Fibroblast of skin of back (primary cell): ENCODE data around the gene S100A8.

Experiments used
- DNase-seq: peaks from one replicate; pipeline ENCODE4 v3.0.0-alpha.2; 2013

S100A8 gene

DNA sequence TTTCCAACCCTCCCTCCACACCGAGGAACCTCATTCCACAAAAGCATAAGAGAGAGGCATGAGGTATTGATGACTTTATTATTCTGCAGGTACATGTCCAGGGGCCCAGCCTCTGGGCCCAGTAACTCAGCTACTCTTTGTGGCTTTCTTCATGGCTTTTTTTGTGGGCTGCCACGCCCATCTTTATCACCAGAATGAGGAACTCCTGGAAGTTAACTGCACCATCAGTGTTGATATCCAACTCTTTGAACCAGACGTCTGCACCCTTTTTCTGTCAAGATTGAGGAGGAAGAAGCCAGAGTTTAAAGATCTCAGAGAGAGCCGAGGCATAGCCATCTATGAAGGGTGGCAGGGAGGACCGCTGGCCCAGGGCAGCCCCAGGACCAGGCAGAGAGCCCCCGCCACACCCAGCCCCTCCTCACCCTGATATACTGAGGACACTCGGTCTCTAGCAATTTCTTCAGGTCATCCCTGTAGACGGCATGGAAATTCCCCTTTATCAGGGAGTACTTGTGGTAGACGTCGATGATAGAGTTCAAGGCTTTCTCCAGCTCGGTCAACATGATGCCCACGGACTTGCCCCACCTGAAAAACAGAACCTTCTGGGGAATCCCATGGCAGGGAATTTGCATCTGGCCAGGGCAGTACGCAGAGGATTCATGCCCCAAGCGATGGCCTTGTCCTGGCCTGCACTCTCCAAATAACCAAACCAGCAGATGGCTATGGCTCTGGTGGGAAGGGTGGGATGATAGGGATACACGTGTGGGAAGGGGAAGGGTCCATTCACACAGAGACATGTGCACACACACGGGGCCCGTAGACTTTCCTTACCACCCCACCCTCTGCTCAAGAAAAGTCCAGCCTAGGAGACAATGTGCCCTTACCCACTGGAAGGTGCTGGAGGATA lies 647 bp downstream of the S100A8 start:
- DNase-seq = no peak

DNA sequence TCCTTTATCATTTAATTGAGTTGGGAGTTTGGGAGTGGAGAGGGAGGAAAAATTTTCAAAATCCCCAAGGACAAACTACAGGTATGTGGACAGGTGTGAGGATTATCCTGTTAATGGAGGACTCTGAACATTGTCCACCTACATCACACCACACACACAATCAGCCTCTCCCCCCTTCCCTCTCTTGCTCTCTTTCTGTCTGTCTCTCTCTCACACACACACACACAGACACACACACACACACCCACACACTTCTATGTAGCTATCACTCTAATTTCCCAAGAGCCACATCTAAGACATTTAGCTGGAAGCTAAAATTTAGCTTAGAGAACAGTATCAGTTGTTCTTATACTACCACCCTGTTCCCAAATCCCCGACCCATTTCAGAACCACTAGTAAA lies 1.5 kb downstream of the S100A8 start:
- no peak for DNase-seq

DNA sequence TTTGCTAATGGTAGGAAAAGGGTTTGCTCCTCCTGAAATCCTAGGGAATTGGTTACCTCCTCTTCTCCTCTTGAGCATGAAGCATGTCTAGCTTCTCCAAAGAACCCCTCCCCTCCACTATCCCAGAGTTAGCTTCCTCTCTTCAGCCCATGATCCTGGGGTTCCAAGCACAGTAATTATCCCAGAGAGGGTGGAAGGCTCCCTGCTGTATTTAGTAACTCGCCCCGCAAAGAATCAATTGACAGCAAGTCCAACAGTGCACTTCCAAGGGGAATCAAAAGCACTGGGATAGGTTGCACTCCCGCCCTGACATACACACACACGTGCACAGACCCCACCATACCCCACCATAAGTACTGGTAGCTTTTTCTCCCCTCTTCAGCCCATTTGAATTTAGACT lies 3.1 kb downstream of the S100A8 start:
- DNase-seq = no peak

DNA sequence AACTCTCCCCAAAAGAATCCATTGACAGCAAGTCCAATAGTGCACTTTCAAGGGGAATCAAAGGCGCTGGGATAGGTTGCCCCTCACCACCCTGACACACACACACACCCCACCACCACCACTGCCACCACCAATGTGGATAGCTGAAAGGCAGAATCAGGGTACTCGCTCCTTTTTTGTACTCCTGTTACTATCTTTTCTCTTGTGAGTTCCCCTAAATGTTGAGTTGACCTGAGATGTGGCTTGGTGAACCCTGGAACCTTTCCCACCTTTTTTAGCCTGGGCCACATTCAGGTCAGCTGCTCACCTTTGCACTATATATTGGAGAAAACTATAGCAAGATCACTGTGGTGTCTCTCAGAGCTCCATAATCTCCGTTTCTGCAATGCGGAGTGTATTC lies 3.9 kb downstream of the S100A8 start:
- DNase-seq = no peak

DNA sequence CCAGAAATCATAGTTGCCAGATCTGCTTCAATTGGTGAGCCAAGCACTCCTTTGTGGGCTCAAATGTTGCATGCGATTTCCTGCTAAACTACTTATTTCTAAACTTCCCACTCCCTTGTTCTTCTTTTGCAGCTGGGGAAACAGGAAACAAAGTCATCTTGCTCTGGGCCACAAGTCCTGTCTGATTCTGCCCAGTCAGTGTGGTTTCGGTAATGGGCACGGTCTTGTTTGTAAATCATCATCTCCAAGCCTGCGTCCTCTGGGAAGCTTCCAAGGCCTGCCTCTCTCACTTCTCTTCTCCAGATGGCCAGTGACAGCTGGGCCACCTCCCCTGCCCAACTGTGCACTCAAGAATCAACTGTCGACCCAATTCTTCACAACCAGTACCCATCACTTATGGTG lies 4.4 kb downstream of the S100A8 start:
- no peak for DNase-seq

DNA sequence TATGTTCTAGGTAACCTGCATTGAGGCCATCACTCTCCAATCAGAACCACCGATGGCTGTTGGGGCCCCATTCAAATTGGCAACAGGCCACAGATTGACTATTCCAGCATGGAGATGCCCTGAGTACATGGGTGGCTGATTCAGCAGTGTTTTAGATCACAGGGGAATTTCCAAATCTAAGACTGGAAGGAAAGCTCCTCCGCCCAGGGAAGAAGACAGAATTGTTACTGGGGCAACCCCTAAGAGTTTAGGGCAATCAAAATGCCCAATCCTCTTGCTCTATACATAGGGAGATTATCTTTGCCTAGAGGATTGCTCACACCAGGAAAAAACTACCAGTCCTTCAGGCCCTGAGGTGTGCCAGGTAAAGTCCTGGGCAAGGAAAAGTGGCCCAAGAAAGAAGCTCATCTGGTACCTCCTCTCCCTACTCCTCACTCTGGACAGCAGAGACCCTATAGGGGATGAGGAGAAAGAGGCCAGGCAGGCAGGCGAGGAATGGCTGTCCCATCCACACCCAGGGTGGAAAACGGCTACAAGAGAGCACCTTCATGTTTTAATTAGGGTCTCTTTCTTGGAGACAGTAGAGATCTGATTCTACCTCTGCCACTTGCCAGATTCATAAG lies 5.8 kb downstream of the S100A8 start:
- no peak for DNase-seq

DNA sequence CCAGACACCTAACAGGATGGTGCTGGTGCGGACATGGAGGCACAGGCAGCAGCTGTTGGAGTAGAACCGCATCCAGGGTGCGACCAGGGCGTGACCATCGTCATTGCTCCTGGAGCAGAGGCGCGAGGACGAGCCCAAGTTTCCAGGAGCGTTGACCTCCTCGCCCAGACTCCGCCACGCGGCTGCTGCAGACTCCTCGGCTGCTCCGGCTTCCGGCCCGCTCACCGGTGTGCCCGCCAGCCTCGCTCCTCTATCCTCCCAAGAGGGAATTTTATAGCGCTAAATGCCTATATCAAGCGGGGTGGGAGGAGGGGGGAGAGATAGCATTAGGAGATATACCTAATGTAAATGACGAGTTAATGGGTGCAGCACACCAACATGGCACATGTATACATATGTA lies 10.2 kb downstream of the S100A8 start:
- no peak for DNase-seq

DNA sequence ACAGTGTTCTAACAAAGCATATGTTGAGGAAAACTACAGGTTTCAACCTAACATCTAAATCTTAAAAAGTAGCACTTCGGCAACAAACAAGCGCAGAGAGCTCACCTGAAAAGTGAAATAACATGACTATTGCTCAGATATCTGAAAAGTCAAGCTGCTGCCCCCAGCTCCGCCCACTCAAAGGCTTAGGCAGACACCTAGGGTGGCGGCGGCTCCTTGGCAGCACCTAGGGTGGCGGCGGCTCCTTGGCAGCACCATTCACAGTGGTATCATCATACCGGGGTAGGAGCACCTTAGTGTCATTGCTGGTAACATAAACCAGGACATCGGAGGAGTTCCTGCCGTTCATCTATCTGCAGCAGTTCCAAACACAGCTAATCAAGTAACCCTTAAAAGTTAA lies 11.3 kb downstream of the S100A8 start:
- no peak for DNase-seq

DNA sequence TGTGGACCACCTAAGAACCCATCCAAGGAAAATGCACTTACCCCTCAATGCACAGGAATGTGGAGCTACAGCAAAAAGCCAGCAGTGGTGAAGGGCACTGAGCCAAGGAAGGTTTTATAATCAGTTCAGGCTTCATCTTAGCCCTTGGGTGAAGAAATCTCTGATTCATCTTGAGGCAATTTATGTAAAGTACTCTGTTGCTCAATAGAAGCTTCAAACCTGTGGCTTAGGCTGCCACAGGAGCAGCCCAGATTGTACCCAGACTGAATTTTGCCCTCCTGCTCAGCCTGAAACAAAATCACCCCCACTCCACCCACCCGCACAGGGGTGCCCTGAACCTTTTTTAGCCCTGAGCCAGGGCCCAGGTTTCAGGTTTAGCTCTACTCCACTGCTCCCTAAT lies 15.4 kb downstream of the S100A8 start, which contains the start of gene S100A12:
Gene S100A12, minus strand, starts transcription at position 111 of the 400 bp plus-strand sequence. CDS start 1,029 bp downstream, outside the sequence.
- no peak for DNase-seq

DNA sequence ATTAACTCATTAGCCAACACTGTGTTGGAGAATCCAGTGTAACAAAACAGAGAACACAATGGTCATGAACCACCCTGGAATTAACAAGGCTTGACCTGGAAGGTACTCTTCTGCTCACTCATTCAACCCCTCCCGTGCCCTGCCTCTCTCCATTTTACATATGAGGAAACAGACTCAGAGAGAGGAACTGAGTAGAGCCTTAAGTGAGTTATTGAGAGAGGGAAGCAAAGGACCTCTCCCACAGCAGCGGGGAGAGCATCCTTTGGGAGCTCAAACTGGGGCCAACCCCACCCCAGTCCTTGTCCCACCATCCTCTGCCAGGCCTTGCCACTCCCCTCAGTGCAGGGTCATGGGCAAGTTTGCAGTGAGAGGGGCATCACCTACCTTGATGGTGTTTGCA lies 16.8 kb downstream of the S100A8 start:
- DNase-seq = no peak

DNA sequence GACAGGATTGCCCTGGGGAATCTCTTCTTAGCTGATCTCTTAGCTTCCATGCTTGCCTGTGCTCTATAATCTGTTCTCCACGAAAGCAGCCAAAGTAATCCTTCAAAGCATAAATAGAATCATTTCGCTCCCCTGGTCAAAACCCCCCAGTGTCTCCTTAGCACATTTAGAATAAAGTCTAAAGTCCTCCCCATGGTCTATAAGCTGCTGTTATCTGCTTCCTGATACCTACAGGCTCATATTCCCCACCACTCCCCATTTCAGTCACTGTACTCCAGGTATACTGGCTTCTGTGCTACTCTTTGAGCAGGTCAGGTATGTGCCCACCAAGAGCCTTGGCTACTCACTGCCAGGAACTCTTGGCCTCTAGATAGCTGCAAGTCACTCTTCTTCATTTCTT lies 18.3 kb downstream of the S100A8 start:
- no peak for DNase-seq

DNA sequence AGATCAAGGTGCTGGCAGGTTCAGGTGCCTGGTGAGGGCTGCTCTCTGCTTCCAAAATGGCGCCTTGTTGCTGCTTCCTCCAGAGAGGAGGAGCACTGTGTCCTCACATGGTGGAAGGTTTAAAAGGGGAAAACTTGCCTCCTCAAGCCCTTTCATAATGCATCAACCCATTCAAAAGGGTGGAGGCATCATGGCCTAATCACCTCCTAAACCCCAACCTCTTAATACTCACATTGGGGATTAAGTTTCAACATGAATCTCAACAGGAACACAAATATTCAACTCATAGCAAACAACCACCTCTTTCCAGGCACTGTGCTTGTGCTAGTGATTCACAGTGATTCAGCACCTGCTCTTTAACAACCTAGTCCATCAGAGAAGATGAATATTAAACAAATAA lies 19.6 kb downstream of the S100A8 start:
- no peak for DNase-seq

DNA sequence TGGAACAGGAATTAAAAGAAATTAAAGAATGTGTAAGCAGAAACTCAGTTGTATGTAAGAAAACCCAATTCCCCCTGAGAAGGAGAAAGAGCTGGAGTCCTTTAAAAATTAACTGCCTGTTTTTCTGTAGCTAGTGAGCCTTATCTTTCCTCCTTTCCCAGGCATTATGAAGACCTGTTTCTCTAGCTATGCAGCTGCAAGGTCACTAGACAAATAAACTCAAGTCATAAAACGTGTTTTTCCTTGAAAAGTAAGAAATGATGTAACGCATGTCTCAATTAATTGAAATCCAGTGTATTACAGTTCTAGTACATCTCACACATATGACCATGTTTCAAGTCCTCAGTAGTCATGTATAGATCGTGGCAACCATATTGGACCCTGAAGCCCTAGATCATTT lies 20.7 kb downstream of the S100A8 start:
- no peak for DNase-seq

DNA sequence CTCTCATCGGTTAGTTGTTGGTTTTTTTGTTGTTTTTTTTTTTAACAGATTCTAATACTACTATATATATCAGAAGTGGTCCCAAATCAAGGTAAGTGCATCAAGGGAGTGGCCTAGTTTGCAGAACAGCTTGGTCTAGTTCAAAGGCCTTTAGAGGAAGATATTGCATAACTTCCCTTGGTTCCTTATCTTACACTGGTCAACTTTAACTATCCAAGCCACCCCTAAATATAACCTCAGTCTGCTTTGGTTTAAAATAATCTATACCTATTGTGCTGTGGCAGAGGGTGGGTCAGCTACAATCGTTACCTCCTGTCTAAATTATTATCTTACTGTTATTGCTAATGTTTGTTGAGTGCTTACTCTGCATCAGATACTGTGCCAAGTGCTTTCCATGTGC lies 22.4 kb downstream of the S100A8 start:
- no peak for DNase-seq

DNA sequence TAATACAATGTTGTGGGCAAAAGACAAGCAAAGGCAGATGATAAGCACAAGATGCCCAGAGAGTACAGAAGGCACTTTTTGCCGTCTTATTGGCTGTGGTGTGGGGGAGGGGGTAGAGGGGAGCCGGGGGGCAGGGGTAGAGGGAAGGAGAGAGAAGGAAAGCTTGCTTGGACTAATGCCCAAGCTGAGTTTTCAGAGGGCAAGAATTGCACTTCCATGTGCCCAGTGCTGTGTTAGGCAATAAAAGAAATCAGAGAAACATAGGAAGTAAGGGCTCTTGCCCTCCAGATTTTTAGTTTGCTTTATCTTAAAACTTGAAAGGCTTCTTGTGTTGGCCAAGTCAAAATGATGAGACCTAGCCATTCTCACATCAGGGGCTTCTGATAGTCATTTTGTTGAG lies 23.8 kb downstream of the S100A8 start:
- DNase-seq = no peak

DNA sequence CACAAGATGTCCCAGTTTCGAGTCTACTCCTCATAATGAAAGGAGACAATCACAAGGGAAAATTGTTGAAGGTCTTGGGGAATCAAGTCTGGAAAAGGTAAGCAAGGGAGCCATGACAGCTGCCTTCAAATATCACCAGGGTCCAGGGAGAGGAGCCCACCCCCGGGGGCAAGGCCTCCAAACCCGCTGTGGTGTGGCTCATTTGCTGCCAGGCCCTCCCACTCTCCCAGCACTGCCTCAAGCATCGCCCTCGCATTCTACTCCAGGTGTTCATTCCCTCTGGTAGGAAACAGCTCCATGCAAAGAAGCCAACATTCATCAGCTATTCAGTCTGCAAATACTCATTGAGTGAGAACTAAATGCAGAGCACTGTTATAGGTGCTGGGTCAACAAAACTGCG lies 24.6 kb downstream of the S100A8 start:
- no peak for DNase-seq

DNA sequence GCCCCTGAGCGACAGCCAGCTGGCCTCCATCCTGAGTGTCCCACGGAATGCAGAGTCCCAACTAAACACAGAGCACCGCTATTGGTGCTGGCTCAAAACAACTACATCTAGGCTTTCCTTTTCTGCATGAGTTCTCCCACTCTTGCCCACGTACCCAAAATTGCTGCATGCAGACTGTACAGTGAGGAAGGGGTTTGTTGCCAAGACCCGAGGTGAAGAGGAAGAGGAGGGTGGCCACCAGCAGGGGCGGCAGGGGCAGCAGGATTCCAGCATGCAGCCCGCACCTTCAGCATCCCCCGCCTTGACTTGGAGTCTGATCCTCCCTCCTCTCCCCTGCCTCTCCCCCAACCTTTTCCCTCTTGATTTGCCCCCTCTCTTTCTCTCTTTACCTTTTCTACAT lies 25.2 kb downstream of the S100A8 start:
- no peak for DNase-seq

DNA sequence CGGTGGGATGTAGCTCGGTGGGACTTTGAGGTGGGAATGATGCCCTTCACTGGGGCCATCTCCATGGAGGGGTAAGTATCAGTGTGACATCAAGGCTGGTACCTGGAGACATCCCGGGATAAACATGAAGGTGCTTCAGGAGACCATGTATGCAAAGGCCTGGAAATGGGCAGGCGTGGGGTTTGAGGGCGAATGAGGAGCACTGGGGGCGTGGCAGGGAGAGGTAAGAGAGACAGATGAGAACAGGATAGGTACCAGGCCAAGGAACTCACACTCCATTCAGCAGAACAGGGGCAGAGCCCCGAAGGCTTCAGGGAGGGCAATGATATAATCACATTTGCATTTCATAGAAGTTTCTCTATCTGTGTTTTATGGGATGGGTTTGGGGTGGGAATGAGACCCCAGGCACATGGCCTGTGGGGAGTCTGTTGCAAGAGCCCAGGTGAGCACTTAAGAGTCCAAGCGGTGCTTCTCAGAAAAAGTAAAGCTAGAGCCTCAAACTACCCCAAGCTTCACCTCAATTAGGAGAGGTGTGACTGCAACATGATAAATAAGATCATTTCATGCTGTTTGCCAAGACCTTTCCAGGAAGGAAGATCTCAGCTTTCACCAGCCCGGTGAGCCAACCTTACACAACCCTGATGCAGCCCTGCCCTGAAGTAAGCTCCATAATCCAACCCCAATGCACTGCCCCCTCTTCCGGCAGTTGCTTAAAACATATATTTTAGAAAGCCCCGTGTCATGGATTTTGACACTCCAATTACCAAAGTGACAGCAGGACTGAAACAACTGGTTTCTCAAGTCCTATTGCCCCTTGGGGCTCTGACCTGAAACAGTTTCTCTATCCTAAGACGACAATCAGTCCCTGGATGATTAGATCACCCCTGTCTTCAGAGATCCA lies 25.9 kb downstream of the S100A8 start:
- no peak for DNase-seq

DNA sequence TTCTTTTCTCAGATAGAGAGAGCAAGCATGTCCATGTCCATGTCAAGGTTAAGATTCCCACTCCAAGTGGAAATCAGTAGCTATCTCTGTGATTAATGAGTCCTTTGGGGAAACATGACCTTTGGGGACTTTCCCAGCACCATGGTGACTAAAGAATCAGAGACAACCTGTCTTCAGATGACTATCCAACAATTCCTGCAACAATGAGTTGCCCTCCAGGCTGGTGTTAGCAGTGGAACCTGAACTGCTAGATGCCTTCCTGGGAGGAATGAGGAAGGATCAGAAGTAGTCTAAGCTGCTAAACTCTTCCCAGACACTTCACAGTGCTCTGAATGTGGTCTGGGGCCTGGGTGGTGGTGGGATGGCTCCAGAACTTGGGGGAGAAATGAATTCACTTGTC lies 26.7 kb downstream of the S100A8 start:
- no peak for DNase-seq

DNA sequence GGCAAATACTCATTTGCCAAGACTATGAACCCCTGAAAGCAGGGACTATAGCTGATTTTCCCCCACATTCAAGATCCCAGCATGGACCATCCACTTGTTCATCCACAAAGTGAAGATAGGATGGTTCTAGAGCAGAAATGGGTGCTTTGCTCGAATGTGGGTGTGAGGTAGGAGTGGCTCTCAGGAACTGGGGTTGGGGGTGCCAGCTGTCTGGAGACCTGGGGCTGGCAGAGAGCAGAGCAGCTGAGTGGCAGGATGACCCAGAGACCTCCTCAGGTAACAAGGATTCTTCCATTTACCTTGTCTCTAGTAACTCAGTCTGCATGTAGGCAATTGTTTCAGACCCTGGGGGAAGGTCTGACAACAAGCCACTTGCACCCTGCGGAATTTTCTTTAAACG lies 27.2 kb downstream of the S100A8 start:
- no peak for DNase-seq

DNA sequence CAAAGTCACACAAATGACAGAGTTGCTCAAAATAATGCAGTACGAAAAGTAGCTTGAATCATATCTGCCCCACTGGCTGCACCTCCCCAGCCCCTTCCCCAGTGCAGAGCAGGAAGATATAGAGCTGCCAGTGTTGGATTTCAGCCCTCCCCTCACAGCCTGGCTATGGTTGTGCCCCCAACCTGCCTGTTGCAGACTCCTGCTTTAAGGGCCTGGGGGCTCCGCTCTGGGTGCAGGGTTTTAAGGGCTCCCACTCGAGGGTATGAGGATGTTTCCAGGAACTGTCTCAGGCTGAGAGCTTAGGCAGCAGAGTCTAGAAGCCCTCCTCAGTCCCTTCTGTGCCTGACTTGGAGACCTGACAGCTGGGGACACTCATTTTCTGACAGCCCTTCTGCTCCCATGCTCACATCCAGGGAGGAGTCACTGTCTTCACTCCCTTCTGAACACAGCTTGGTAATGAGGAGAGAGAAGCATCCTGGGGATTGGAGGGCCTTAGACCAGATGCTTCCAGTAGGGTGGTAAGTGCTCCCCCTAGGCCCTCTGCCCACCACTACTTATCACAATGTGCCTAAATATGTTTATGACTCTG lies 28.6 kb downstream of the S100A8 start:
- no peak for DNase-seq

DNA sequence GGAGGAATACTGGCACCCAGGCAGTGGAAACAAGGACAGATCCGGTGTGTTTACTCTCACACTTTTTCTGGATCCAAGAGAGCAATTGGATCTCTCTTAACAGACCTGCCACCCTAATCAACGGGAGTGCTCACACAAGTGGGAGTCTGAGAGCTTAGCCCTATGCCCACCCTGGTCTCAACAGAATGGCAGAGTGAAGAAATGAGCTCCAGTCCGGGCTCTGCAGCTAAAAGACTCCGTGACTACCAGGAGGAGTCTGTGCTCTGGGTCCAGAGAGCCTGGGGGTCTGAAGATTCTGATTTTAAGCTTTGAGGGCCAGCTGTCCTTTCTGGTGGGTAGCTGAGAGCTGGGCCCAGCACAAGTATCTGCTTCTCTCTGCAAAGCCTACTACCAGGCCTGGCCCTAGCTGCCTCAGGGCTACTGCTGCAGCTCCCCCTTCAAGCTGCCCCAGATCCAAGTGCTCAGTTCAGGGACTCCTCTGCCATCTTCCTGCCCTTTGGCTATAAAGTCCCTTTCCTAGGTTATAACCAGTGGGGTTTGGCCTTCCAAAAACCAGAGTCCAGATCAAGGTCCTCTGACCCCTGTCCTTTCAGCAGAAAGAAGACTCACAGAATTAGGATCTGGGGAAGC lies 29.3 kb downstream of the S100A8 start:
- no peak for DNase-seq
